ENCODE measurements around the gene PLPPR4. TPM values are rescaled to one million over a fixed set of nuclear protein-coding genes. Genes with fewer than 3 reads are reported as not detected.
A peak's percentile ranks its signal among the peaks of the same experiment; 100 is the strongest.
"Not testable (repeated sequence)": the region's sequence is repeated elsewhere in the genome, so short reads cannot be mapped to it uniquely, and the experiment has no call there.

Gene PLPPR4
- total RNA-seq, 1 experiment from 2014 or later: 0.90 TPM

GRCh38 chr1:99247199-99247598 lies 17.1 kb upstream of the PLPPR4 start:
- Histone ChIP-seq H3K36me3 (replicated peaks; ENCODE audit: control insufficient read depth, insufficient read depth, low read length) (no peaks in the 10 kb centered on the region), H3K4me3 (ENCODE audit: insufficient read depth, low read depth, low read length) (no peak overlapping the region), H3K27me3 (ENCODE audit: control insufficient read depth, insufficient read depth, low read length) (no peaks in the 10 kb centered on the region)
- DNase-seq: no peak

GRCh38 chr1:99250728-99251127 lies 13.6 kb upstream of the PLPPR4 start:
- DNase-seq: no peak
- H3K36me3 ChIP-seq (replicated peaks; ENCODE audit: control insufficient read depth, insufficient read depth, low read length): no peaks in the 10 kb centered on the region
- no peak overlapping the region for H3K4me3 ChIP-seq (ENCODE audit: insufficient read depth, low read depth, low read length)
- no peaks in the 10 kb centered on the region for H3K27me3 ChIP-seq (ENCODE audit: control insufficient read depth, insufficient read depth, low read length)

- no peaks in the 10 kb centered on the region for H3K36me3 ChIP-seq (replicated peaks; ENCODE audit: control insufficient read depth, insufficient read depth, low read length)
- no peak overlapping the region for H3K4me3 ChIP-seq (ENCODE audit: insufficient read depth, low read depth, low read length)
- DNase-seq: no peak
- no peaks in the 10 kb centered on the region for H3K27me3 ChIP-seq (ENCODE audit: control insufficient read depth, insufficient read depth, low read length)
These were observed 13.0 kb upstream of the PLPPR4 start for GRCh38 chr1:99251308-99251707.

- Histone ChIP-seq H3K36me3 (replicated peaks; ENCODE audit: control insufficient read depth, insufficient read depth, low read length) (no peaks in the 10 kb centered on the region), H3K4me3 (ENCODE audit: insufficient read depth, low read depth, low read length) (no peak overlapping the region), H3K27me3 (ENCODE audit: control insufficient read depth, insufficient read depth, low read length) (no peaks in the 10 kb centered on the region)
- DNase-seq: no peak
These were observed 11.7 kb upstream of the PLPPR4 start for GRCh38 chr1:99252630-99253029.

- not testable (repeated sequence) for H3K36me3 ChIP-seq (replicated peaks; ENCODE audit: control insufficient read depth, insufficient read depth, low read length)
These were observed 3.9 kb upstream of the PLPPR4 start for GRCh38 chr1:99260402-99260801.

GRCh38 chr1:99265124-99265523 lies 832 bp downstream of the PLPPR4 start:
- Histone ChIP-seq H3K4me3 (ENCODE audit: insufficient read depth, low read depth, low read length) (peak overlapping the region; percentile 66), H3K27me3 (ENCODE audit: control insufficient read depth, insufficient read depth, low read length) (peaks cover 28% of the 10 kb centered on the region), H3K36me3 (replicated peaks; ENCODE audit: control insufficient read depth, insufficient read depth, low read length) (no peaks in the 10 kb centered on the region)
- DNase-seq: no peak

More at GRCh38 chr1:99260402-99260801, 3.9 kb upstream of the PLPPR4 start:
- H3K4me3 ChIP-seq (ENCODE audit: insufficient read depth, low read depth, low read length); DNase-seq: not testable (repeated sequence)
- peaks cover 27% of the 10 kb centered on the region for H3K27me3 ChIP-seq (ENCODE audit: control insufficient read depth, insufficient read depth, low read length)

GRCh38 chr1:99266726-99267125 lies 2.4 kb downstream of the PLPPR4 start:
- peaks cover 28% of the 10 kb centered on the region for H3K27me3 ChIP-seq (ENCODE audit: control insufficient read depth, insufficient read depth, low read length)
- no peak for DNase-seq
- H3K4me3 ChIP-seq (ENCODE audit: insufficient read depth, low read depth, low read length): no peak overlapping the region
- H3K36me3 ChIP-seq (replicated peaks; ENCODE audit: control insufficient read depth, insufficient read depth, low read length): no peaks in the 10 kb centered on the region

GRCh38 chr1:99268021-99268420 lies 3.7 kb downstream of the PLPPR4 start:
- Histone ChIP-seq H3K4me3 (ENCODE audit: insufficient read depth, low read depth, low read length) (no peak overlapping the region), H3K36me3 (replicated peaks; ENCODE audit: control insufficient read depth, insufficient read depth, low read length) (no peaks in the 10 kb centered on the region), H3K27me3 (ENCODE audit: control insufficient read depth, insufficient read depth, low read length) (peaks cover 26% of the 10 kb centered on the region)
- DNase-seq: no peak

- Histone ChIP-seq H3K36me3 (replicated peaks; ENCODE audit: control insufficient read depth, insufficient read depth, low read length) (no peaks in the 10 kb centered on the region), H3K27me3 (ENCODE audit: control insufficient read depth, insufficient read depth, low read length) (peaks cover 13% of the 10 kb centered on the region), H3K4me3 (ENCODE audit: insufficient read depth, low read depth, low read length) (no peak overlapping the region)
- DNase-seq: no peak
These were observed 5.0 kb downstream of the PLPPR4 start for GRCh38 chr1:99269321-99269720.

- Histone ChIP-seq H3K36me3 (replicated peaks; ENCODE audit: control insufficient read depth, insufficient read depth, low read length) (no peaks in the 10 kb centered on the region), H3K27me3 (ENCODE audit: control insufficient read depth, insufficient read depth, low read length) (no peaks in the 10 kb centered on the region; the same call in 1 of the 2 replicates), H3K4me3 (ENCODE audit: insufficient read depth, low read depth, low read length) (no peak overlapping the region)
- DNase-seq: no peak
These were observed 6.4 kb downstream of the PLPPR4 start for GRCh38 chr1:99270646-99271045.

- Histone ChIP-seq H3K36me3 (replicated peaks; ENCODE audit: control insufficient read depth, insufficient read depth, low read length) (no peaks in the 10 kb centered on the region), H3K27me3 (ENCODE audit: control insufficient read depth, insufficient read depth, low read length) (no peaks in the 10 kb centered on the region), H3K4me3 (ENCODE audit: insufficient read depth, low read depth, low read length) (no peak overlapping the region)
- DNase-seq: no peak
These were observed 7.0 kb downstream of the PLPPR4 start for GRCh38 chr1:99271249-99271648.

GRCh38 chr1:99277066-99277465 lies 12.8 kb downstream of the PLPPR4 start:
- Histone ChIP-seq H3K27me3 (ENCODE audit: control insufficient read depth, insufficient read depth, low read length) (no peaks in the 10 kb centered on the region), H3K36me3 (replicated peaks; ENCODE audit: control insufficient read depth, insufficient read depth, low read length) (no peaks in the 10 kb centered on the region), H3K4me3 (ENCODE audit: insufficient read depth, low read depth, low read length) (no peak overlapping the region)
- DNase-seq: no peak

GRCh38 chr1:99279525-99279924 lies 15.2 kb downstream of the PLPPR4 start:
- Histone ChIP-seq H3K36me3 (replicated peaks; ENCODE audit: control insufficient read depth, insufficient read depth, low read length) (no peaks in the 10 kb centered on the region), H3K4me3 (ENCODE audit: insufficient read depth, low read depth, low read length) (no peak overlapping the region), H3K27me3 (ENCODE audit: control insufficient read depth, insufficient read depth, low read length) (no peaks in the 10 kb centered on the region)
- no peak for DNase-seq

GRCh38 chr1:99281105-99281504 lies 16.8 kb downstream of the PLPPR4 start:
- no peak for DNase-seq
- H3K36me3 ChIP-seq (replicated peaks; ENCODE audit: control insufficient read depth, insufficient read depth, low read length): no peaks in the 10 kb centered on the region

GRCh38 chr1:99282536-99282935 lies 18.2 kb downstream of the PLPPR4 start:
- Histone ChIP-seq H3K36me3 (replicated peaks; ENCODE audit: control insufficient read depth, insufficient read depth, low read length) (no peaks in the 10 kb centered on the region), H3K27me3 (ENCODE audit: control insufficient read depth, insufficient read depth, low read length) (no peaks in the 10 kb centered on the region), H3K4me3 (ENCODE audit: insufficient read depth, low read depth, low read length) (no peak overlapping the region)
- no peak for DNase-seq

More at GRCh38 chr1:99281105-99281504, 16.8 kb downstream of the PLPPR4 start:
- Histone ChIP-seq H3K4me3 (ENCODE audit: insufficient read depth, low read depth, low read length) (no peak overlapping the region), H3K27me3 (ENCODE audit: control insufficient read depth, insufficient read depth, low read length) (no peaks in the 10 kb centered on the region)

- not testable (repeated sequence) for H3K4me3 ChIP-seq (ENCODE audit: insufficient read depth, low read depth, low read length); H3K36me3 ChIP-seq (replicated peaks; ENCODE audit: control insufficient read depth, insufficient read depth, low read length); DNase-seq; H3K27me3 ChIP-seq (ENCODE audit: control insufficient read depth, insufficient read depth, low read length)
These were observed 19.2 kb downstream of the PLPPR4 start for GRCh38 chr1:99283521-99283920.
